GM13976 (cell line): ENCODE results near the gene GOT1.

Source experiments
- DNase-seq: peaks from one replicate; pipeline ENCODE4 v3.0.0; 2012; ENCODE audit warnings: low spot score
- CTCF ChIP-seq: IDR thresholded peaks from 2 replicates; pipeline ENCODE4 v1.5.1; 2012; ENCODE audit warnings: borderline replicate concordance, mild to moderate bottlenecking; ENCODE audit not compliant: insufficient read depth; ENCODE audit errors: extremely low read depth, missing control alignments, control extremely low read depth
- in situ Hi-C: fragments of 300-500 bp; cut with MboI; formaldehyde crosslinking; loops from one replicate; pipeline ENCODE4 v1.12.0; 2022; ENCODE audit warnings: low sequenced_read_pairs, mixed read lengths, inconsistent platforms; ENCODE audit not compliant: unreplicated experiment

GOT1 gene

DNA sequence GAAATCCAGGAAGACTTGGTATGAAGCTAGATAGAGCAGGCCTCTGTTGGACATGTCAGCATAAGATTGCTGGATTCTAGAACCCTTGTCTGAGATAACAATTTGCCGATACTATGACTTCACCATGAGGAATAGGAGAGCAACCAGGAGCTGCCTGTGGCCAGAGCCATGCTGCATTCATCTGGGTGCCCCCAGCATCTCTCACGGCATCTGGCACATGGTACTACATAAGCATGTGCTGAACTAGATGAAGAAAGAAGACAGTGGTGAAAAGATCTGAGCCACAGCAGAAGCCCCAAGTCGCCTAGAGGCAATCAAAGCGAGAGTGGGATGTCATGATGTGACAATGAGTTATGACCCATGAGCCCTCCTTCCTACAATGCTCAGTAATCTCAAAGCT, 19.5 kb downstream of the GOT1 start:
- no peak for TF ChIP-seq CTCF
- in situ Hi-C loops, result no loop called here
- DNase-seq, result no peak

- DNase-seq, result no peak
- TF ChIP-seq CTCF, result no peak
- in situ Hi-C loops, result no loop called here
These were observed 20.3 kb downstream of the GOT1 start for GRCh38 chr10:99410146-99410545.

DNA sequence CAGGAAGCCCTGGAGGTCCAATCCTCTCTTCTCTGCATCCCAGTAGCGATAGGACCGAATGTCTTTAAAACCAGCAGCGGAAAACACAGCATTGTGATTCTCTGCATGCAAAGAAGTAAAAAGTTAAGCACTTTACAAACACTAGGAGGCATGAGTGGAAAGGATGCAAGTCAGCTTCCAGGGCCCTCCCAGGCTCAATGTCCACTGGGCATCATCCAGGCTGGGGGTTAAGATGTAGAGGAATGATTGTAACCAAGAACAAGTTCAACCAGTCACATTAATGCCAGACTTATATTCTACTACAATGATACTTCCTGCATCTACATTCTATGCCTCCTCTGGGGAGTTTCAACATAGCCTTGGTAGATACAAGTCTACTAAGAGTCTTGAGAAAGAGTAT, 24.3 kb downstream of the GOT1 start:
- in situ Hi-C loops, result no loop called here
- TF ChIP-seq CTCF, result no peak
- DNase-seq, result no peak

- no peak for TF ChIP-seq CTCF
- no peak for DNase-seq
- in situ Hi-C loops, result no loop called here
These were observed 26.8 kb downstream of the GOT1 start for GRCh38 chr10:99403674-99404073.

DNA sequence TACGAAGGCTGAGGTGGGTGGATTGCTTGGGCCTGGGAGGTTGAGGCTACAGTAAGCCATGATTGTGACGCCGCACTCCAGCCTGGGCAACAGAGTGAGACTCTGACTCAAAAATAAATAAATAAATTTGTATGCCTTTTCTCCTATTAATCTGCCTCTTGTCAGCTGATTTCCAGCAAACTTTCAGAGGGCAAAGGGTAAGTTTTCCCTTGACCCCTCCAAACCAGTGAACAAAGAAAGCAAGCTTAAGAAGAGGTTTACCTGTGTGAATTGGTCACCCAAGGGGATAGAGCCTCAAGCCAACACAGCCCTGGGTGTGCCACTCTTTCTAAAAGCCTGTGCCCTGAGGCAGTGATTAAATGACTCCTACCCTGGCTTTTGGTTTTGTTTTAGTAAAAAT, 30.8 kb downstream of the GOT1 start:
- in situ Hi-C loops, result loop anchor here (10.0 kb wide), 1 partner anchor 215 kb away; no protein-coding TSS in a partner anchor
- TF ChIP-seq CTCF, result no peak
- no peak for DNase-seq

DNA sequence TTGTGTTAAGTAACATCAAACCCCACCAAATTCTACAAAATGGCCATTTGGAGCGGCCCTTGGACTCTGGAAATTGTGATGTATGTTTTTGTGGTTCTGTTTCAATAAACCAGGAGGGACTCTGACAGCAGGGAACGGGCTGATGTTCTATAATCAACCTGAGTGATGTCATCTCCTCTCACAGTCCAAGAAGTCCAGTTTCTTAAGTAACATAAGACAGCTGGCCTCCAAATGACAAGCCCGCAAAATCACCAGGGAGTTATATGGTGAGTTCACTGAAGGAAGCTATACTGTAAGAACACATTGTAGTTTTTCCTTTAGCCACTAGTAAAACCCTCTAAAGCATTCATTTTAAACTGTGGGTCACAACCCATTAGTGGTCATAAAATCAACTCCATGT, 34.0 kb downstream of the GOT1 start:
- in situ Hi-C loops, result loop anchor here (10.0 kb wide), 1 partner anchor 218 kb away; no protein-coding TSS in a partner anchor
- DNase-seq, result no peak
- TF ChIP-seq CTCF, result no peak
